CMK (cell line): ENCODE results near the gene NDUFS7.

Experiments
- DNase-seq: peaks from one replicate; pipeline ENCODE4 v3.0.0-alpha.2; 2010; ENCODE audit warnings: low read depth

Gene NDUFS7

GRCh38 chr19:1365319-1366269, 18.1 kb upstream of the NDUFS7 start:
- DNase-seq: no peak

GRCh38 chr19:1366296-1366695, 17.4 kb upstream of the NDUFS7 start:
- no peak for DNase-seq

- no peak for DNase-seq
Measured at GRCh38 chr19:1366899-1367870, 16.5 kb upstream of the NDUFS7 start.

- no peak for DNase-seq
Measured at GRCh38 chr19:1369214-1369805, 14.4 kb upstream of the NDUFS7 start.

DNA sequence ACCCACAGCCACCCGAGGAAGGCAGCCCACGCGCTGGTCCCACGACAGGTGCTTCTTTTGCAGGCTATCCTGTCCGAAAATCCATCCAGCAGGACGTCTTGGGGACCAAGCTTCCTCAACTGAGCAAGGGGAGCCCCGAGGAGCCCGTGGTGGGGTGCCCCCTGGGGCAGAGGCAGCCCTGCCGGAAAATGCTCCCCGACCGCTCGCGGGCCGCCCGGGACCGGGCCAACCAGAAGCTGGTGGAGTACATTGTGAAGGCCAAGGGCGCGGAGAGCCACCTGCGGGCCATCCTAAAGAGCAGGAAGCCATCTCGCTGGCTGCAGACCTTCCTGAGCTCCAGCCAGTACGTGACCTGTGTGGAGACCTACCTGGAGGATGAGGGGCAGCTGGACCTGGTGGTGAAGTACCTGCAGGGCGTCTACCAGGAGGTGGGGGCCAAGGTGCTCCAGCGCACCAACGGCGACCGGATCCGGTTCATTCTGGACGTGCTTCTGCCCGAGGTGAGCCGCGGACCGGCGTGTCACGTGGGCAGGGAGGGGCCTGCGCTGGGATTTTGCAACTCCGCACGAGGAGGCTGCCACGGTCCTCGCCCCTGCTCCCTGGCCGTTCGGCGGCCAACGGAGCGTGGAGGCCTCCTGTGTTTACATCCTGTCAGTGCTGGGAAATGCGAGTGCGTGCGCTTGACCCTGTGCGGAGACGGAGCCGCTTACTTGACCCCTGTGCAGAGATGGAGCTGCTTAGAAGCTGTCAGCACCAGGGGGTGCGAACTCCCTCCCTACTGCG, 12.9 kb upstream of the NDUFS7 start:
- DNase-seq: no peak

DNA sequence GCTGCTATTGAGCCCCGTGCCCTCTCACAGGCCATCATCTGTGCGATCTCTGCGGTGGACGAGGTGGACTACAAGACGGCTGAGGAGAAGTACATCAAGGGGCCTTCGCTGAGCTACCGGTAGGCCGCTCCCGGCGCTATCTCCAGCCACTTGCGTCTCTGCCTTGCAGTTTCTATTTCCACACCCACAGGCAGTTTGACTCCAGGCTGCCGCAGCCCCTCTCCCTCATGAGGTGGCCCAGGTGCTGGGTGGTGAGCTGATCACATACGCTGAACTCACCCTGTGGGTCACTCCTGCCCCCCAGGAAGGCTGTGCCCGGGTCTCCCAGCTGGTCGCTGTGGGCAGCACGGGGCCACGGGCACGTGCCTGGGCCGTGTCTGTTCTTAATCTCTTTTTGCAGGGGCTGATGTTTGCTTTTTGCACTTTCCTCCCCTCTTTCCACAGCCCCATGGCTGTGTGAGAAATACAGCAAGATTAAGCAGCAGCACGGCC, 10.6 kb upstream of the NDUFS7 start:
- DNase-seq: no peak

GRCh38 chr19:1373534-1374249, 10.0 kb upstream of the NDUFS7 start:
- DNase-seq: no peak

GRCh38 chr19:1374250-1374577, 9.5 kb upstream of the NDUFS7 start:
- DNase-seq: no peak

- DNase-seq: no peak
Measured at GRCh38 chr19:1376415-1376805, 7.3 kb upstream of the NDUFS7 start.

GRCh38 chr19:1377176-1377964, 6.3 kb upstream of the NDUFS7 start:
- no peak for DNase-seq

DNA sequence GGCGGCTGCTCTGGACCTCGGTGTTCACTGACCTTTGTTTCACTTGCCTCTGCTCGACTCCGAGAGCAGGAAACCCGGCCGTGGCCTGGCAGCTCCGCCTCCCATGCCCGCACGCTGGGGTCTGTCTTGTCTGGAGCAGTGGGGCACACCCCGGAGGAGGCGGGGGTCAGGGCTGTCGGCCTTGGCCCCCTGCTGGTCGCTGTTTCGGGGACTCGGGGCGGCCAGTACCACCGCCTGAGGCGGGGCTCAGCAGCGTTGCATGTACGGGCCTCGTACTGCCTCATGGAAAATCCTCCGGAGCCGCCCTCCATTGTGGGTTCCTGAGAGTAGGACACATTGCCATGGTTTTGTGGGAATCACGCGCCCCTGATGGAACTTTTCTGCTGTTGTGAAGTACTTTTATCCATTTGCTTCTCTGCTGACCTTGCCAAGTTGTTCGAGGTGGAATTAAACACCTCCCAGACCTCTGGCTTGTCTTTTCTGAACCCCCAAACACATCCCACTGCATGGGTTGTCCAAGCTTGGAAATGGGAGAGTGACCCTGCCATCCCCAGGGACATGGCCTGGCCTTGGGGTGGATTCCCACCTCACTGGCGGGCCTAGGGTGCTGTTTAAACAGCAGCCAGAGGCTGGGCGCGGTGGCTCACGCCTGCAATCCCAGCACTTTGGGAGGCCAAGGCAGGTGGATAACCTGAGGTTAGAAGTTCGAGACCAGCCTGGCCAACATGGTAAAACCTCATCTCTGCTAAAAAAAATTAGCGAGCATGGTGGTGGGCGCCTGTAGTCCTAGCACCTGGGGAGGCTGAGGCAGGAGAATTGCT, 5.5 kb upstream of the NDUFS7 start:
- no peak for DNase-seq

- no peak for DNase-seq
Measured at GRCh38 chr19:1379126-1379905, 4.4 kb upstream of the NDUFS7 start.

- DNase-seq: no peak
Measured at GRCh38 chr19:1379961-1380489, 3.7 kb upstream of the NDUFS7 start.

DNA sequence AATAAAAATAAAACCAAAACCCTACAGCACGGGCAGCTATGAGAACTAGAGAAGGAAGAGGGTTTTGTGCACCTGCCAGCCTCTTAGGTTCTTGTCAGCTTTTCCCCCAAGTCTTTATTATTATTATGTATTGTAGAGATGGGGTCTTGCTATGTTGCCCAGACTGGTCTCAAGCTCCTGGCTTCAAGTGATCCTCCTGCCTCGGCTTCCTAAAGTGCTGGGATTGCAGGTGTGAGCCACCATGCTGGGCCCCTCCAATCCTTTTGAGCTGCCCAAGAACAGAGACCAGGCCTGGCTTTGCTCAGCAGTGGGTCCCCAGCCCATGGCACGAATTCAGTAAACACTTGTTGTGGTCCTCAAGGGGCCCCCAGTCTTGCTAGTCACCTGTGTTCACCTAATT, 1.5 kb upstream of the NDUFS7 start:
- no peak for DNase-seq

DNA sequence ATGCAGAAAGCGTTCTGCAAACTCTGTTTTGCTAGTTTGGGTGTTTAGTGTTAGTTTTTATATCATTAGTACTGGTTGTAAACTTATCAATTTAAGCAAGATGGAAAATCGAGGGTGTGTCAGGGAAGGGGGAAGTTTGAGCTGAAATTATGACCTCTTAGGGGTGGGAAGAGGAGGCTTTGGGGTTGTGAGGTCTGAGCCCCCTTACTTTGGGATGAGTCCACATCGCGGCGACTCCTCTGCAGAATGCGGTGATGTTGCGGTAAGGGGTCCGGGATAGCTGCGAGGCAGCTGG, 743 bp upstream of the NDUFS7 start:
- peak; percentile 99 for DNase-seq

- no peak for DNase-seq
Measured at GRCh38 chr19:1384085-1384462, 367 bp downstream of the NDUFS7 start.

DNA sequence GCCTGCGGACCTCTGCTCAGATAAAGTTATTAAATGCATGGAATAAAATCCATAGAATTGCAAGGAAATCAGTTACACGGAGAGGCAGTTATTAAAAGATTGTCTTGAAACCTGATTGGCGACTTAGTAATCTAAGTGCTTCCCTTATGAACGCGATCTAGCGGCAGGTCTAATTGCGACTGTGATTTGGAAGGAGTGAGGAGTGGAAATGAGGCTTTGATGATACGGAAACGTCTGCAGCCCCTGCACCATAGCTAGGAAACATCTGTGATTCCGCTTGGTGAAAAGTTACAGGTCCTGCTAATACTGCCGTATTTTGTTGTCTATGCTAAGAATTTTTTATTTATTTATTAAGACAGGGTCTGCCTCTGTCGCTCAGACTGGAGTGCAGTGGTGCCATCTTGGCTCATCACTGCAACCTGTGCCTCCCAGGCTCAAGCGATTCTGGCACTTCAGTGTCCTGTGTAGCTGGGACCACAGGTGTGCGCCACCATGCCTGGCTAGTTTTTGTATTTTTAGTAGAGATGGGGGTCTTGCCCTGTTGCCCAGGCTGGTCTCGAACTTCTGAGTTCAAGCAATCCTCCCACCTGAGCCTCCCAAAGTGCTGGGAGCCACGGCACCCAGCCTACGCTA, 887 bp downstream of the NDUFS7 start:
- no peak for DNase-seq

DNA sequence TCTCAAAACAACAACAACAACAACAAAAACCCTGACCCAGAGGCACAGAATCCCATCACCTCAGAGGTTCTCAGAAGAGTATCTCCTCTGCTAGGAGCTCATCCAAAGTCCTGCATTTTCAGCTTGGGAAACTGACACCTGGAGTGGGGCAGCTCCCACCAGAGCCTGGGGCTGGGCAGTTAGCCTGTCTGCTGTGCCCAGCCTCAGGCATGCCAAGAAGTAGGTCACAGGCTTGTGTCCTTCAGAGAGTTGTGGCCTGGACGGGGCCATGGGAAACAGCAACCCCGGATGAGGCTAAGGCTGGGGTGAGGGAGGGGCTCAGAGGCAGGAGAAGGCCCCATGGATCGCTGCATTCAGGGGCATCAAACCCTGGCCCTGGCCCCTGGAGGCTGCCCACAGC, 2.1 kb downstream of the NDUFS7 start:
- no peak for DNase-seq
